Body of pancreas (tissue), 4 donors: ENCODE measurements around the gene NEUROD6. TPM values are rescaled to one million over a fixed set of nuclear protein-coding genes. Genes with fewer than 3 reads are reported as not detected.

Experiments used
- ATAC-seq: fragments of 150-250 bp; one replicate; pipeline ENCODE4 v1.9.1; 2016
- DNase-seq, 4 donors: peaks; one replicate each; pipeline ENCODE4 v3.0.0-alpha.2; 2019
- H3K27ac ChIP-seq, 4 donors: fragments of 200-600 bp; sonication (generic); 1 replicate in 3 of 4; 2 replicates in 1 of 4; pipeline versions ENCODE4 v1.5.1 to v1.6.1; 2016 to 2019; ENCODE audit warnings: mild to moderate bottlenecking in 1 of 4, mixed read lengths in 1 of 4, moderate library complexity in 1 of 4
- H3K27me3 ChIP-seq, 2 donors: fragments of 200-600 bp; sonication (generic); one replicate each; pipeline ENCODE4 v1.6.0; 2016; ENCODE audit warnings: mild to moderate bottlenecking in 1 of 2
- H3K36me3 ChIP-seq, 2 donors: fragments of 200-600 bp; sonication (generic); replicated peaks in 1 of 2; 2 replicates each; pipeline ENCODE4 v1.5.1; 2016; ENCODE audit warnings: low read depth in 2 of 2; ENCODE audit not compliant: insufficient read depth in 1 of 2
- H3K4me1 ChIP-seq: fragments of 200-600 bp; sonication (generic); one replicate; pipeline ENCODE4 v1.6.0; 2016
- H3K4me3 ChIP-seq, 2 donors: fragments of 200-600 bp; sonication (generic); 1 replicate in 1 of 2; 2 replicates in 1 of 2; pipeline ENCODE4 v1.5.1; 2016 to 2019
- H3K9me3 ChIP-seq, 3 donors: fragments of 200-600 bp; sonication (generic); 1 replicate in 2 of 3; 2 replicates in 1 of 3; pipeline ENCODE4 v1.5.1; 2016
- POLR2A ChIP-seq, 3 donors: fragments of 450-650 bp; IDR thresholded peaks; one replicate each; pipeline ENCODE4 v1.6.1; 2016; ENCODE audit warnings: antibody characterized with exemption in 3 of 3, mild to moderate bottlenecking in 2 of 3
- WGBS, 2 donors: methylation state at CpG; one replicate each; pipeline ENCODE4 v1.1.5; 2017; 5-methylcytosine and 5-hydroxymethylcytosine counted together
- intact Hi-C: fragments of 100-400 bp; cut with DNase I; formaldehyde crosslinking; loops from one replicate; pipeline ENCODE4 v1.15.1; 2023
- total RNA-seq, 2 donors: library from RNA; depleted of rRNA; stranded (reverse); fragments of >200 nt; gene quantifications; one replicate each; pipeline ENCODE4 v1.1.0, GENCODE V29; 2016
- TF ChIP-seq, protein P1 (sequence below), 7 experiments: fragments of 450-650 bp in 4 of 7; fragments of 200-600 bp in 3 of 7; sonication (generic) in 3 of 7; IDR thresholded peaks; one replicate each; pipeline ENCODE4 v1.5.1; 2016 to 2019; ENCODE audit warnings: antibody characterized with exemption in 7 of 7

NEUROD6 gene
- total RNA-seq, 2 donors from 2014 or later = not detected

DNA sequence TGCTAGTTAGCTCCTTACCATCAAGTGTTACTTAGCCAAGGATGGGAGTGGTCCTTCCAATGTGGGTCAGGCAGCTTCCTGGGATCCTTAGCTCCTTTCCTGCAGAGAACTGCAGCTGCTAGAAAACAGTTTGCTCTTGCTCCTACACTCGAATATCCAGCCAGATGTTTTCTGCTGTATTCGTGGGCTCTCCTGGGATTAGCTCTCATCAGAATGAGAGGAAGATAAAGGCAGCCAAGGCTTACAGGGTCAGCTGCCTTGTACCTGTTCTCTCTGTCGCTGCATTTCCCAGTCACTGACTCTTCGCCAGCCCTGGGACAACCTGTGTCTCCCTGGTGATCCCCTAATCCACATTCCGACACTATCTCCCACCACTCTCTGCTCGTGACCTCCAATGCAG lies 29.0 kb downstream of the NEUROD6 start:
- intact Hi-C loops = no loop called here
- Histone ChIP-seq H3K36me3 (no peaks in the 10 kb centered on the region), H3K27ac (no peak overlapping the region), H3K4me3 (no peak overlapping the region), H3K27me3 (no peaks in the 10 kb centered on the region), H3K9me3 (no peaks in the 10 kb centered on the region), H3K4me1 (no peaks in the 10 kb centered on the region)
- ATAC-seq = no peak
- no peak for DNase-seq
- 13 to 20% methylated on average over 6 of the region's 6 CpGs for WGBS, 2 donors
- TF ChIP-seq, protein P1, sequence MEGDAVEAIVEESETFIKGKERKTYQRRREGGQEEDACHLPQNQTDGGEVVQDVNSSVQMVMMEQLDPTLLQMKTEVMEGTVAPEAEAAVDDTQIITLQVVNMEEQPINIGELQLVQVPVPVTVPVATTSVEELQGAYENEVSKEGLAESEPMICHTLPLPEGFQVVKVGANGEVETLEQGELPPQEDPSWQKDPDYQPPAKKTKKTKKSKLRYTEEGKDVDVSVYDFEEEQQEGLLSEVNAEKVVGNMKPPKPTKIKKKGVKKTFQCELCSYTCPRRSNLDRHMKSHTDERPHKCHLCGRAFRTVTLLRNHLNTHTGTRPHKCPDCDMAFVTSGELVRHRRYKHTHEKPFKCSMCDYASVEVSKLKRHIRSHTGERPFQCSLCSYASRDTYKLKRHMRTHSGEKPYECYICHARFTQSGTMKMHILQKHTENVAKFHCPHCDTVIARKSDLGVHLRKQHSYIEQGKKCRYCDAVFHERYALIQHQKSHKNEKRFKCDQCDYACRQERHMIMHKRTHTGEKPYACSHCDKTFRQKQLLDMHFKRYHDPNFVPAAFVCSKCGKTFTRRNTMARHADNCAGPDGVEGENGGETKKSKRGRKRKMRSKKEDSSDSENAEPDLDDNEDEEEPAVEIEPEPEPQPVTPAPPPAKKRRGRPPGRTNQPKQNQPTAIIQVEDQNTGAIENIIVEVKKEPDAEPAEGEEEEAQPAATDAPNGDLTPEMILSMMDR (IDR thresholded peaks at IDR 0.05) = no peak
- no peak for TF ChIP-seq POLR2A (IDR thresholded peaks at IDR 0.05)

DNA sequence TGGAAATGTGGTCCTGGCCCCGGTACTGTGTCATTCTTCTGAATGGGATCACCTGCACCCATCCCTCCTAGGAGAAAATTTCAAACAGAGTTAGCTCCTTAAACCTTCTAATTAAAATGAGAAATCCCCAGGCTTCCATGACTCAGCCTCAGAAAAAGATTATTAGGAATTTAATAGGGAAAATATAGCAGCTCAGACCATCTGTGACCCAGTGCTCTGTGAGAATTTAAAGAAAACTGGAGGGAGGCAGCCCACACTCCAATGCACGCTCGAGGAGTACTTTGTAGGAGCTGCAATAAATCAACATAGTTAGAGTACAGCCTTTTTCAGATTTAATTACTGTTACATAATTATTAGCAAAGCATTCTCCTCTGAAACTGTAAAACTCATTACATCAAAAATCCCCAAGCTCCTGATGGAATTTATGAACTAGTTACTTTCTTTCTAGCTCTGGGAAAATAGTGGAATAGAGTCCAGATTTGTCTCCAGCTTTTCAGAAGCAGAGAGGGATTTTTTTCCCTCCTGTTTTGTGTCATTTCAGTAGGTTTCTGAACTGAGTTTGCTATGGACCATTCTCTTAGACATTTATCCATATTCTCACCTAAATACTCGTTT lies 30.1 kb downstream of the NEUROD6 start:
- 48 to 52% methylated on average over 4 of the region's 4 CpGs for WGBS, 2 donors
- Histone ChIP-seq H3K9me3 (no peaks in the 10 kb centered on the region), H3K36me3 (no peaks in the 10 kb centered on the region), H3K4me1 (no peaks in the 10 kb centered on the region), H3K27ac (no peak overlapping the region), H3K27me3 (no peaks in the 10 kb centered on the region), H3K4me3 (no peak overlapping the region)
- ATAC-seq (no peak), DNase-seq (no peak)
- intact Hi-C loops = no loop called here
- TF ChIP-seq, protein P1 (IDR thresholded peaks at IDR 0.05) = no peak
- no peak for TF ChIP-seq POLR2A (IDR thresholded peaks at IDR 0.05)

DNA sequence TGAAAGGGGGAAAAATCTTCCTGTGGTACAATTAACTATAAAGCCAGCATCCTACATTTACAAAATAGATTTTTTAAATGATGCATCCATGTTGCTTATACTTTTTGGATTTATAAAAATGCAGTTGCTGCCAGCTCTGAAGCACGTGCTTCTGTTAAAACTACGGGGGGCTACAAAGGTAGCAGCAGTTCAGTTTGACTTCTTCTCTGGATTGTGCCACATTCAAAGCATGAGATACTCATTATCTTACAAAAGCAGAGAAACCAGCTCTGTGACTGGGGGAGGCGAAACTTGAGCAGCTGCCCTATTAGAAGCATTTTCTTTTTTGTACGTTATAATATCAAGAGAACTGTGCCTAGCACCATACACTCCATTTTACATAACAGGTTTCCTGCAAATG lies 31.1 kb downstream of the NEUROD6 start:
- Histone ChIP-seq H3K4me1 (no peaks in the 10 kb centered on the region), H3K27me3 (no peaks in the 10 kb centered on the region), H3K36me3 (no peaks in the 10 kb centered on the region), H3K9me3 (no peaks in the 10 kb centered on the region), H3K4me3 (no peak overlapping the region), H3K27ac (no peak overlapping the region)
- intact Hi-C loops = no loop called here
- TF ChIP-seq, protein P1 (IDR thresholded peaks at IDR 0.05) = no peak
- no peak for TF ChIP-seq POLR2A (IDR thresholded peaks at IDR 0.05)
- WGBS, 2 donors = 25 to 28% methylated on average over 4 of the region's 4 CpGs
- no peak for DNase-seq
- no peak for ATAC-seq

DNA sequence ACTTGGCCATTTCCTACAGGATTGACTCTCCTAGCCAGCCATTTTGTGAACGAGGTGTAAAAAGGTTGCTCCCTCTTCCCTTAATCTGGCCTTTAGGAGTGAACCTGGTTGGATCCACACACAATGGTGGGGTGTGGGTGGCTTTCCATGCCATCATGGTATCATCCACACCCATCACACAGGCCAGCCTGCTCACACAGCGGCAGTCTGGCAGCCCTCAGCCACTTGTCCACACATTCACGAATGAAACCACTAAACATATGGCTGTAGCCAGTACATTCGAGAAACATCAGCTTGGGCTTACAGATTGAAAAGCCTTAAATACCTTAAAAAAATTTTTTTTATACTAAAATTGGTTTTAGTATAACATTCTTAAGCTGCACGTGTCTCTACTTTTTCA lies 31.9 kb downstream of the NEUROD6 start:
- H3K27me3 ChIP-seq = no peaks in the 10 kb centered on the region
- WGBS, 2 donors = 72 to 75% methylated on average over 5 of the region's 5 CpGs
- intact Hi-C loops = no loop called here
- H3K36me3 ChIP-seq = no peaks in the 10 kb centered on the region
- ATAC-seq (no peak), DNase-seq (no peak)
- no peaks in the 10 kb centered on the region for H3K4me1 ChIP-seq
- H3K4me3 ChIP-seq = no peak overlapping the region
- TF ChIP-seq, protein P1 (IDR thresholded peaks at IDR 0.05) = no peak
- no peak for TF ChIP-seq POLR2A (IDR thresholded peaks at IDR 0.05)
- no peaks in the 10 kb centered on the region for H3K9me3 ChIP-seq
- H3K27ac ChIP-seq = no peak overlapping the region

DNA sequence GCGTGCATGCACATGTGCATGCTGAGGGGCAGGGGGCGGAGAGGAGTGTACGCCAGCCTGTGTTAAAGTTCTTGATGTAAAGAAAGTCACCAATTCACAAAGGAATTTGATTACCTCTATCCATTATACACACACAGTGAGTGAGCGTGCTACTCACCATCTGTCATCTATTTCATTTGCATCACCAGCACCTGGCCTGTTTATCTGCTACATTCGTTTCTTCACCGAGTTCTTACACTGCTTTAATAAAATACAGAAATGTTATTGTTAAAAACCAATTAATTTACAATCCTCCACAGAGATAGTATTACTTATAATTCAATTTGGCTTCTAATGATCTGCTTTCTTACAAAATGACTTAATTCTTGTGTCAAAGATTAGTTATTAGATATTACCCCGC lies 32.6 kb downstream of the NEUROD6 start:
- WGBS, 2 donors = 40 to 55% methylated on average over 7 of the region's 7 CpGs
- Histone ChIP-seq H3K27me3 (no peaks in the 10 kb centered on the region), H3K36me3 (no peaks in the 10 kb centered on the region), H3K27ac (no peak overlapping the region), H3K4me3 (no peak overlapping the region), H3K4me1 (no peaks in the 10 kb centered on the region), H3K9me3 (no peaks in the 10 kb centered on the region)
- no peak for DNase-seq
- intact Hi-C loops = no loop called here
- no peak for ATAC-seq
- TF ChIP-seq POLR2A (IDR thresholded peaks at IDR 0.05) = no peak
- TF ChIP-seq, protein P1 (IDR thresholded peaks at IDR 0.05) = no peak
